OCI-LY1 (cell line): ENCODE data around the gene ADORA3.

ENCODE experiments used
- H2AFZ ChIP-seq: fragments of 200-600 bp; sonication (generic), shearing (Covaris generic); 2 replicates; pipeline ENCODE4 v1.6.0; 2014; ENCODE audit warnings: antibody characterized with exemption, mild to moderate bottlenecking, low read length
- H3F3A ChIP-seq: fragments of 200-600 bp; sonication (generic), shearing (Covaris generic); 2 replicates; pipeline ENCODE4 v1.6.0; 2014; ENCODE audit warnings: mild to moderate bottlenecking, antibody characterized with exemption, low read length, moderate library complexity; ENCODE audit not compliant: insufficient read depth
- H3K27ac ChIP-seq: fragments of 200-600 bp; sonication (generic); 2 replicates; pipeline ENCODE4 v1.5.1; 2014; ENCODE audit warnings: low read length, mixed run types, mild to moderate bottlenecking, low read depth; ENCODE audit not compliant: poor library complexity, severe bottlenecking
- H3K27me3 ChIP-seq: fragments of 200-600 bp; sonication (generic); 2 replicates; pipeline ENCODE4 v1.6.0; 2014; ENCODE audit warnings: antibody characterized with exemption, mild to moderate bottlenecking, low read length, moderate library complexity; ENCODE audit not compliant: insufficient read depth
- H3K36me3 ChIP-seq: fragments of 200-600 bp; sonication (generic); 2 replicates; pipeline ENCODE4 v1.6.1; 2014; ENCODE audit warnings: mild to moderate bottlenecking, antibody characterized with exemption, low read length, moderate library complexity, mixed read lengths; ENCODE audit not compliant: insufficient read depth
- H3K4me1 ChIP-seq: fragments of 200-600 bp; sonication (generic); 2 replicates; pipeline ENCODE4 v1.5.1; 2014; ENCODE audit warnings: mild to moderate bottlenecking, low read length, moderate library complexity; ENCODE audit not compliant: insufficient read depth, severe bottlenecking
- H3K4me2 ChIP-seq: fragments of 200-600 bp; sonication (generic), shearing (Covaris generic); 2 replicates; pipeline ENCODE4 v1.6.1; 2014; ENCODE audit warnings: low read length
- H3K4me3 ChIP-seq: fragments of 200-600 bp; sonication (generic); 2 replicates; pipeline ENCODE4 v1.5.1; 2014; ENCODE audit warnings: low read length, low read depth, mild to moderate bottlenecking, mixed read lengths; ENCODE audit not compliant: poor library complexity, severe bottlenecking
- H3K79me2 ChIP-seq: fragments of 200-600 bp; shearing (Covaris generic); 2 replicates; pipeline ENCODE4 v1.6.1; 2016; ENCODE audit warnings: mixed run types, low read length, mixed read lengths; ENCODE audit not compliant: insufficient read depth
- H3K9ac ChIP-seq: fragments of 200-600 bp; sonication (generic), shearing (Covaris generic); 2 replicates; pipeline ENCODE4 v1.6.1; 2014; ENCODE audit warnings: mild to moderate bottlenecking, low read length, mixed read lengths
- H3K9me2 ChIP-seq: fragments of 200-600 bp; sonication (generic), shearing (Covaris generic); 2 replicates; pipeline ENCODE4 v1.6.1; 2014; ENCODE audit warnings: low read depth, mild to moderate bottlenecking, low read length, mixed read lengths
- H3K9me3 ChIP-seq: fragments of 200-600 bp; shearing (Covaris generic); 2 replicates; pipeline ENCODE4 v1.6.1; 2014; ENCODE audit warnings: low read length, mixed read lengths
- H4K20me1 ChIP-seq: fragments of 200-600 bp; sonication (generic), shearing (Covaris generic); 2 replicates; pipeline ENCODE4 v1.6.0; 2016; ENCODE audit warnings: mild to moderate bottlenecking, low read length; ENCODE audit not compliant: insufficient read depth
- CTCF ChIP-seq: fragments of 200-600 bp; sonication (generic), shearing (Covaris generic); IDR thresholded peaks from 2 replicates; pipeline ENCODE4 v1.5.1; 2017; ENCODE audit warnings: mild to moderate bottlenecking, antibody characterized with exemption, low read length, moderate library complexity, mixed read lengths
- EZH2 ChIP-seq: fragments of 200-600 bp; sonication (generic), shearing (Covaris generic); IDR thresholded peaks from 2 replicates; pipeline ENCODE4 v1.8.0; 2017; ENCODE audit warnings: borderline replicate concordance, mixed run types, mild to moderate bottlenecking, antibody characterized with exemption, low read length, moderate library complexity, mixed read lengths

Gene ADORA3

GRCh38 chr1:111541721-111542120 lies 38.3 kb upstream of the ADORA3 start:
- H3K36me3 ChIP-seq: no peaks in the 10 kb centered on the region
- H3K27ac ChIP-seq: no peak overlapping the region
- no peaks in the 10 kb centered on the region for H3K9me3 ChIP-seq
- no peak overlapping the region for H3K9ac ChIP-seq
- H3K4me1 ChIP-seq: no peaks in the 10 kb centered on the region
- no peak overlapping the region for H3K4me2 ChIP-seq
- no peak for TF ChIP-seq EZH2
- TF ChIP-seq CTCF: no peak
- no peak overlapping the region for H3K4me3 ChIP-seq
- no peaks in the 10 kb centered on the region for H4K20me1 ChIP-seq
- no peak overlapping the region for H2AFZ ChIP-seq
- H3K27me3 ChIP-seq: 0 out of 2 replicates have a peak, but pooled peaks cover 4% of the 10 kb centered on the region
- no peaks in the 10 kb centered on the region for H3K9me2 ChIP-seq
- H3F3A ChIP-seq: no peaks in the 10 kb centered on the region
- H3K79me2 ChIP-seq: no peaks in the 10 kb centered on the region

GRCh38 chr1:111540928-111541327 lies 37.5 kb upstream of the ADORA3 start:
- Histone ChIP-seq H3K27ac (no peak overlapping the region), H3K4me1 (no peaks in the 10 kb centered on the region), H3K36me3 (no peaks in the 10 kb centered on the region), H2AFZ (no peak overlapping the region), H3K9me3 (no peaks in the 10 kb centered on the region), H3K27me3 (0 out of 2 replicates have a peak, but pooled peaks cover 4% of the 10 kb centered on the region), H3K4me2 (no peak overlapping the region), H3F3A (no peaks in the 10 kb centered on the region), H3K79me2 (no peaks in the 10 kb centered on the region), H3K9ac (no peak overlapping the region), H3K4me3 (no peak overlapping the region), H3K9me2 (no peaks in the 10 kb centered on the region), H4K20me1 (no peaks in the 10 kb centered on the region)
- no peak for TF ChIP-seq CTCF

GRCh38 chr1:111538343-111539025 lies 35.1 kb upstream of the ADORA3 start:
- Histone ChIP-seq H3K36me3 (no peaks in the 10 kb centered on the region), H3K4me2 (no peak overlapping the region), H3K27ac (no peak overlapping the region), H3K9me2 (no peaks in the 10 kb centered on the region), H3F3A (no peaks in the 10 kb centered on the region), H3K27me3 (0 out of 2 replicates have a peak, but pooled peaks cover 4% of the 10 kb centered on the region), H2AFZ (no peak overlapping the region), H4K20me1 (no peaks in the 10 kb centered on the region), H3K4me1 (no peaks in the 10 kb centered on the region), H3K9ac (no peak overlapping the region), H3K9me3 (no peaks in the 10 kb centered on the region), H3K4me3 (no peak overlapping the region), H3K79me2 (no peaks in the 10 kb centered on the region)
- no peak for TF ChIP-seq CTCF
- no peak for TF ChIP-seq EZH2
